Measurements from ENCODE around the gene WWC2. TPM values are rescaled to one million over a fixed set of nuclear protein-coding genes. Genes with fewer than 3 reads are reported as not detected.

WWC2 gene
- total RNA-seq, 4 donors from 2014 or later, result 24.3 to 50.7 (median 41.8) TPM

DNA sequence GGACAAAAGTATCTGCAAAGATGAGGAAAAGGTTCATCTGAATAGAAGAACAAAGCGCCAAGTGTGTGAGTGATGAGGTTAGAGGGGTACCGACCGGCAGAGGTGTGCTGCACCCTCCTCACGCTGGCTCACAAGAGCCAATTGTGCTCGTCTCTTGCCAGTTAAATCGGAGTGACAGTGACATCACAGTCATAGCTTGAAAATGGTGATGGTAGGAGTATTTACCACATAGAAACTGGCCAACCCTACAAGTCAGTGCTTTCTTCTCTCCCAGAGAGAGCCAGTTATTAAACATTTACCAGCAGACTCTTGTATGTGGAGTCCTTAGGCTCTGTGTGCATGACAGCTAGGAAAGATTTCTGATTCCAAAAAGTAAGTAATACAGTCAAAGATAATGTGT lies 188.6 kb downstream of the WWC2 start:
- no peak for TF ChIP-seq CTCF (IDR thresholded peaks at IDR 0.05; ENCODE audit: low read depth)

DNA sequence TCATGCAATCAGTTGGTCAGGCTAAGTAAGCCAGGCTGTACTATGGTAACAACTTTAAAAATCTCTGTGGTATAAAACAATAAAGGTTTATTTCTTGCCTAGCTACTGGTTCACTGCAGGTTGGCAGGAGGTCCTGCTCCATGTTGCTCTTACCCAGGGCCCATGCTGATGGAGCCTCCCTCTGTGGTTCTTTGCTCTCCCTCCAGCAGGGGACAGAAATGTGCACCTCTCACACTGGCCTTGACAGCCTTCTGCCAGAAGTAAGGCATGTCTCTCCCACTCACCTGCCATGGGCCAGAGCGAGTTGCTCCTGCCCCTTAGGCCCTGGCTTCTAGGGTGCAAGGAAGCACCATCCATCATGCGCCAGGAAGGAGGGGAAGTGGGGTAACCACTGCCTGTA lies 189.9 kb downstream of the WWC2 start:
- TF ChIP-seq CTCF (IDR thresholded peaks at IDR 0.05; ENCODE audit: low read depth), result no peak

GRCh38 chr4:183289688-183290087 lies 190.6 kb downstream of the WWC2 start:
- TF ChIP-seq CTCF (IDR thresholded peaks at IDR 0.05; ENCODE audit: low read depth), result no peak

DNA sequence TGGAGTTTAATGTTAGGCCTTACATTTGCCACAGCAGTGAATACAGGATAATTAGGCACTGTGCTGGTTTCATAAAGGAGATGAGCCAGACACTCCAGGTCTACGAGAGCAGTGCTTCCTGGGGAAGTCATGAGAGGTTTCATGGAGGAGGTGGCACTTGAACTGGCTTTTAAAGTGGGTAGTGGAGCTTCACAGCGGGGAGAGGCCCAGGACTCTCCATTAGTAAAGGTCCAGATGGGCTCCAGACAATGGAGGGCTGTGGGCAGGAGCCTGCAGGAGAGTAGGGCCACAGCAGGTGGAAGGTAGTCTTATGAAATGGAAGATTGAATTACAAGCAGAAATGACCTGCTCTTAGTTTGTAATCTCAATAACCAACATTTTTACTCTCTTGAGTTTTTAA lies 192.0 kb downstream of the WWC2 start:
- no peak for TF ChIP-seq CTCF (IDR thresholded peaks at IDR 0.05; ENCODE audit: low read depth)

- TF ChIP-seq CTCF (IDR thresholded peaks at IDR 0.05; ENCODE audit: low read depth), result no peak
These were observed 196.7 kb downstream of the WWC2 start for GRCh38 chr4:183295711-183296110.

GRCh38 chr4:183297675-183298074 lies 198.6 kb downstream of the WWC2 start:
- no peak for TF ChIP-seq CTCF (IDR thresholded peaks at IDR 0.05; ENCODE audit: low read depth)

- TF ChIP-seq CTCF (IDR thresholded peaks at IDR 0.05; ENCODE audit: low read depth), result no peak
These were observed 200.4 kb downstream of the WWC2 start for GRCh38 chr4:183299464-183299863.

Measured in subcutaneous adipose tissue (tissue), 4 donors.